ENCODE data around the gene CAVIN3. TPM values are rescaled to one million over a fixed set of nuclear protein-coding genes. Genes with fewer than 3 reads are reported as not detected.

Gene CAVIN3
- total and polyA plus RNA-seq, 2 donors (not counting 1 experiment from before 2014, with no cell fraction given): not detected

DNA sequence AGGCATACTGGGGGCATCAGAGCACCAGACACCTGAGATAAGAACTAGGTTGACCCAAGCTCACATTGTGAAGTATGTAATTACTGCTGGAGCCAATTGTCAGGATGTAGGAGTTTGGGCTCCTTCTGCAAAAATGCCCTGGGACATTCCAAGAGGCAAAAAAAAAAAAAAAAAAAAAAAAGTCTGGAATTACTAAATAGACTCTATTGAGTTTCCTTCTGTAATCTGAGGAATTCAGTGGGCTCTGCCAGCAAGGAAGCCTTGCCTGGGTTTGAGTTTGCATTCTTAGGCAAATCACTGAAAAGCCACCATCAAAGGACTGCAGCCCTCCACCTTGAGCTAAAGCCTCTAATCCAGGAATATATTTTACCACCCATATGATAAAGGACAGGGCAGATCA, 8.0 kb upstream of the CAVIN3 start:
- Histone ChIP-seq H3K9ac (ENCODE audit: low read length) (no peak overlapping the region), H3K79me2 (ENCODE audit: control insufficient read depth, insufficient read depth, low read length) (no peaks in the 10 kb centered on the region), H3K4me3 (ENCODE audit: control extremely low read depth in 1 of 5, extremely low read depth in 1 of 5, insufficient read depth in 1 of 5, low read depth in 2 of 5, low read length in 4 of 5) (no peak overlapping the region), H2AFZ (ENCODE audit: insufficient read depth, low read depth, low read length, poor library complexity, severe bottlenecking) (no peak overlapping the region), H3K27ac (ENCODE audit: low read length in 2 of 2) (no peak overlapping the region), H3K27me3 (replicated peaks in 1 of 4; ENCODE audit: control extremely low read depth in 1 of 4, control insufficient read depth in 3 of 4, insufficient read depth in 4 of 4, low read length in 3 of 4) (peaks cover 0 to 18% (median 3%) of the 10 kb centered on the region in 4 experiments), H3K4me1 (ENCODE audit: control insufficient read depth in 2 of 2, insufficient read depth in 2 of 2, low read length in 2 of 2) (no peaks in the 10 kb centered on the region), H3K9me3 (ENCODE audit: control extremely low read depth in 1 of 3, control insufficient read depth in 2 of 3, insufficient read depth in 1 of 3, low read length in 2 of 3) (no peaks in the 10 kb centered on the region), H4K20me1 (ENCODE audit: control insufficient read depth, insufficient read depth, low read length, poor library complexity, severe bottlenecking) (no peaks in the 10 kb centered on the region), H3K36me3 (replicated peaks in 1 of 2; ENCODE audit: control extremely low read depth in 1 of 2, control insufficient read depth in 1 of 2, extremely low read depth in 1 of 2, insufficient read depth in 2 of 2, low read length in 1 of 2) (no peaks in the 10 kb centered on the region), H3K4me2 (replicated peaks; ENCODE audit: low read depth, low read length, poor library complexity, severe bottlenecking) (no peak overlapping the region)
- TF ChIP-seq, protein P1, sequence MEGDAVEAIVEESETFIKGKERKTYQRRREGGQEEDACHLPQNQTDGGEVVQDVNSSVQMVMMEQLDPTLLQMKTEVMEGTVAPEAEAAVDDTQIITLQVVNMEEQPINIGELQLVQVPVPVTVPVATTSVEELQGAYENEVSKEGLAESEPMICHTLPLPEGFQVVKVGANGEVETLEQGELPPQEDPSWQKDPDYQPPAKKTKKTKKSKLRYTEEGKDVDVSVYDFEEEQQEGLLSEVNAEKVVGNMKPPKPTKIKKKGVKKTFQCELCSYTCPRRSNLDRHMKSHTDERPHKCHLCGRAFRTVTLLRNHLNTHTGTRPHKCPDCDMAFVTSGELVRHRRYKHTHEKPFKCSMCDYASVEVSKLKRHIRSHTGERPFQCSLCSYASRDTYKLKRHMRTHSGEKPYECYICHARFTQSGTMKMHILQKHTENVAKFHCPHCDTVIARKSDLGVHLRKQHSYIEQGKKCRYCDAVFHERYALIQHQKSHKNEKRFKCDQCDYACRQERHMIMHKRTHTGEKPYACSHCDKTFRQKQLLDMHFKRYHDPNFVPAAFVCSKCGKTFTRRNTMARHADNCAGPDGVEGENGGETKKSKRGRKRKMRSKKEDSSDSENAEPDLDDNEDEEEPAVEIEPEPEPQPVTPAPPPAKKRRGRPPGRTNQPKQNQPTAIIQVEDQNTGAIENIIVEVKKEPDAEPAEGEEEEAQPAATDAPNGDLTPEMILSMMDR (IDR thresholded peaks at IDR 0.05): no peak
- TF ChIP-seq EZH2 (IDR thresholded peaks at IDR 0.05; ENCODE audit: borderline replicate concordance, insufficient read depth, low read depth, low read length, poor library complexity, severe bottlenecking): no peak
- Mint-ChIP-seq H3K4me3 (no peak overlapping the region), H3K9me3 (ENCODE audit: insufficient read depth) (no peaks in the 10 kb centered on the region), H3K27me3 (peaks cover 51% of the 10 kb centered on the region), H3K4me1 (no peaks in the 10 kb centered on the region), H3K27ac (no peak overlapping the region)
- ATAC-seq (ENCODE audit: low read depth): no peak
- DNase-seq: no peak
- CTCF ChIA-PET: no interaction called here
- intact Hi-C loops (cut with micrococcal nuclease): no loop called here
- POLR2A ChIA-PET: no interaction called here

DNA sequence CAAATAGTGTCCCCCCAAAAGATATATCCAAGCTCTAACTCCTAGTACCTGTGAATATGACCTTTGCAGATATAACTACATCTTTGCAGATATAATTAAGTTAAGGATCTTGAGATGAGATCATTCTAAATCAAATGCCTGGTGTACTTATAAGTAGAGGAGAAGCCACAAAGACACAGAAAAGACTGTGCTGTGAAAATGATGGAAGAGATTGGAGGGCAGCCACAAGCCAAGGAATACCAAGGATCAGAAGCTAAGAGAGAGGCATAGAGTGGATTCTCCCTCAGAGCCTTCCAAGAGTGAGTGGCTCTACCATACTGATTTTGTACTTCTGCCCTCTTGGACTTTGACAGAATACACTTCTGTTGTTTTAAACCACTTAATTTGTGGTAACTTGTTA, 7.5 kb upstream of the CAVIN3 start:
- H3K27me3 Mint-ChIP-seq: peaks cover 50% of the 10 kb centered on the region
- H3K36me3 ChIP-seq (replicated peaks in 1 of 2; ENCODE audit: control extremely low read depth in 1 of 2, control insufficient read depth in 1 of 2, extremely low read depth in 1 of 2, insufficient read depth in 2 of 2, low read length in 1 of 2): no peaks in the 10 kb centered on the region
- no peak overlapping the region for H3K9ac ChIP-seq (ENCODE audit: low read length)
- DNase-seq (no peak), ATAC-seq (ENCODE audit: low read depth) (no peak)
- no peaks in the 10 kb centered on the region for H3K79me2 ChIP-seq (ENCODE audit: control insufficient read depth, insufficient read depth, low read length)
- no peaks in the 10 kb centered on the region for H3K9me3 ChIP-seq (ENCODE audit: control extremely low read depth in 1 of 3, control insufficient read depth in 2 of 3, insufficient read depth in 1 of 3, low read length in 2 of 3)
- intact Hi-C loops (cut with micrococcal nuclease): no loop called here
- H3K27ac ChIP-seq (ENCODE audit: low read length in 2 of 2): no peak overlapping the region
- H3K4me1 Mint-ChIP-seq: no peaks in the 10 kb centered on the region
- H4K20me1 ChIP-seq (ENCODE audit: control insufficient read depth, insufficient read depth, low read length, poor library complexity, severe bottlenecking): no peaks in the 10 kb centered on the region
- ChIA-PET CTCF (no interaction called here), POLR2A (no interaction called here)
- H3K4me3 ChIP-seq (ENCODE audit: control extremely low read depth in 1 of 5, extremely low read depth in 1 of 5, insufficient read depth in 1 of 5, low read depth in 2 of 5, low read length in 4 of 5): no peak overlapping the region
- no peak overlapping the region for H2AFZ ChIP-seq (ENCODE audit: insufficient read depth, low read depth, low read length, poor library complexity, severe bottlenecking)
- peaks cover 0 to 18% (median 3%) of the 10 kb centered on the region in 4 experiments for H3K27me3 ChIP-seq (replicated peaks in 1 of 4; ENCODE audit: control extremely low read depth in 1 of 4, control insufficient read depth in 3 of 4, insufficient read depth in 4 of 4, low read length in 3 of 4)
- no peak overlapping the region for H3K4me3 Mint-ChIP-seq
- H3K4me1 ChIP-seq (ENCODE audit: control insufficient read depth in 2 of 2, insufficient read depth in 2 of 2, low read length in 2 of 2): no peaks in the 10 kb centered on the region
- TF ChIP-seq, protein P1 (IDR thresholded peaks at IDR 0.05): no peak
- no peak for TF ChIP-seq EZH2 (IDR thresholded peaks at IDR 0.05; ENCODE audit: borderline replicate concordance, insufficient read depth, low read depth, low read length, poor library complexity, severe bottlenecking)
- no peaks in the 10 kb centered on the region for H3K9me3 Mint-ChIP-seq (ENCODE audit: insufficient read depth)
- no peak overlapping the region for H3K4me2 ChIP-seq (replicated peaks; ENCODE audit: low read depth, low read length, poor library complexity, severe bottlenecking)
- H3K27ac Mint-ChIP-seq: no peak overlapping the region
